Stimulated activated CD4-positive, alpha-beta T cell treated with anti-CD3 and anti-CD28 coated beads, Interleukin-15, amount 100 ng/mL, for 24 hours (primary cell): ENCODE data around the gene PSMB9.

Experiments
- DNase-seq: peaks from one replicate; pipeline ENCODE4 v3.0.0-alpha.2; 2020

PSMB9 gene

DNA sequence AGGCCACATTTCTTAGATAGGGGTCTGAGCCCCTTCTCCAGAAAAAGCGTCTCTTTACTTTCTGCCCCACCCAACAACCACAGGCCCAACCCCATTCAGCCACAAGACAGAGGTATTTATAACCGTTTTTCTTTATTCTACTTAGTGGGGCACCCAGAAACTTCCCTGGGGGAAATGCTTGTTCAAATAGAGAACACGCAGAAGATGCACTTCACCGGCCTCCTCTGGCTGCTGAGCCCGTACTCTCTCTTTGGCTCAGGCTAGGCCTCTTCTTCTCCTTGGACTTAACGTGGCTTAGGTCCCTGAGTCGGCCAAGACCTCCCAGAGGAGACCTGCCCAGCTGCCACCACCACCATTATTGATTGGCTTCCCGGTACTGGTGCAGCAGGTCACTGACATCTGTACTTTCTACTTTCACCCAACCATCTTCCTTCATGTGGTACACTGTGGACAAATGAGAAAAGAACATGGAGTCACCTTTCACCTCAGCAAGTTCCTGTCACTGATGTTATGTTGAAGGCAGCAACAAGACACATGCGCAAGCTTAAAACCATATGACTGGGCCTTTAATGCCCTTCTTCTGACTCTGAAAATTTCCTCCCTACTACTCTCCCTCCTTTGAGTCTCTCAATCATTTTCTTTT lies 13.3 kb upstream of the PSMB9 start:
- peak; percentile 65 for DNase-seq

DNA sequence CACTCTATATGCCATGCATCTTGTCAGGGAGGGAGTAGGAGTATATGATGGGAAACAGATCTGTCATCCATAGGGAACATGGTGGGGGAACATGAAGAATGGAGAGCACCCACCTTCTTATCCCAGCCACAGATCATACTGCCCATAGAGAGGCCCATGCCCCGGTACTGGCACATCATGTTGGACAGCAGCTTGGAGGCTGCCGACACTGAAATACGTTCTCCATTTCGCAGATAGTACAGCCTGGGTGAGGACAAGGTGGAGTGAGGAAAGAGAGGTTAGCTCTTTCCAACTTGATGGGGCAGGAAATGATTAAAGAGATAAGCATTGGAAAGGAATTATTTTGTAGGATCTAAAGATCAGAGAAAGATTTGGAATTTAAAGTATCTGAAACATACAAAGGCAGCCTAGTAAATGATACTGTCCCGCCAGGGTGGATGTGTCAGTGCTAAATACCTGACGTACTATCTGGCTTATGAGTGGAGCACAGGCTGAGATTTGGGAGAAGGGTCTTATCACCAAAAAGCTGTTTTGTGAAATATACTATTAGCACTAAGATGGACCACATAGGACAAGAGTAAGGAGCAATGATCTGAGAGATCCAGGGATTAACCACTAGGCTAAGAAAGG lies 11.9 kb upstream of the PSMB9 start:
- no peak for DNase-seq

DNA sequence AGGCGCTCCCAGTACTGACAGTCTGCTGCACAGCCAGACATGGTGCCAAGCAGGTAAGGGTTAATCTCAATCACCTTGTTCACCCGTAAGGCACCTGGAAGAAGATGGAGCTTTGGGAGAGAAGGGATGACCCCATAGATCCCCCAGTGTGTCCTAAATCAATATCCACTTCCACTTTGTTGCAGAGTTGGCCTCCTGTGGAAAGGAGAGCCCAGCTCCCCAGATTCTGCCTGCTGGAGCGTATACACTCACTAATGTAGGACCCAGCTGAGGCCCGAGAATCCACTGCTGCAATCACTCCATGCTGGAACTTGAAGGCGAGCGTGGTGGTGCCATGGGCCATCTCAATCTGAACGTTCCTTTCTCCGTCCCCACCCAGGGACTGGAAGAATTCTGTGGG lies 11.3 kb upstream of the PSMB9 start:
- DNase-seq, result no peak

DNA sequence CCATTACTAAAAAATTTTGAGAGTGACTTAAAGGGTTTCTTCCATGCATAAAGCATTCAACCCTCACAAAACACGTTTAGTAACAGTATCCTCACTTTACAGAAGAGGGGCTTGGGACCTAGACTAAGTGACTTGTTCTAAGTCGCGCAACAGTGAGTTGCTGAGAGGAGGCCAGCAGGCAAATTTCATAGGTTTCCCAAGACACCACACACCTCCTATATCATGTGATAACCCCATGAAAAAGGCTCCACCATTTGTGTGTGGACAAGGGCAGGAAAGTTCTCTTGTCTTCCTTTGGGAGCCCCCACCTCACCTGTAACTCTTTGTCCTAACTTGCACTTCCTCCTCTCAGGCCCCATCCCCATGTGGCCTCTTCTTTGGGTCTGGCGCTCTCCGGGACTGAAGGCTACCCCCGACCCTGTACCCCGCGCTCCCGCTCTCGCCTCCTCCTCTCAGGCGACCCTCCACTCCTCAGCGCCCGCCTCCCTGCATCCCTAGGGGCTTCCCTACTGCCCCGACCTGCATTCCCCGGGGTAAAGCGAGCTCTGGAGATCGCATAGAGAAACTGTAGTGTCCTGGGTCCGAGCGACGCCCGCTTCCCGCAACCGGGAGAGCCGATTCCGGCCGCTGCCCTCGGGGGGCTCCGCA lies 10.5 kb upstream of the PSMB9 start:
- no peak for DNase-seq

DNA sequence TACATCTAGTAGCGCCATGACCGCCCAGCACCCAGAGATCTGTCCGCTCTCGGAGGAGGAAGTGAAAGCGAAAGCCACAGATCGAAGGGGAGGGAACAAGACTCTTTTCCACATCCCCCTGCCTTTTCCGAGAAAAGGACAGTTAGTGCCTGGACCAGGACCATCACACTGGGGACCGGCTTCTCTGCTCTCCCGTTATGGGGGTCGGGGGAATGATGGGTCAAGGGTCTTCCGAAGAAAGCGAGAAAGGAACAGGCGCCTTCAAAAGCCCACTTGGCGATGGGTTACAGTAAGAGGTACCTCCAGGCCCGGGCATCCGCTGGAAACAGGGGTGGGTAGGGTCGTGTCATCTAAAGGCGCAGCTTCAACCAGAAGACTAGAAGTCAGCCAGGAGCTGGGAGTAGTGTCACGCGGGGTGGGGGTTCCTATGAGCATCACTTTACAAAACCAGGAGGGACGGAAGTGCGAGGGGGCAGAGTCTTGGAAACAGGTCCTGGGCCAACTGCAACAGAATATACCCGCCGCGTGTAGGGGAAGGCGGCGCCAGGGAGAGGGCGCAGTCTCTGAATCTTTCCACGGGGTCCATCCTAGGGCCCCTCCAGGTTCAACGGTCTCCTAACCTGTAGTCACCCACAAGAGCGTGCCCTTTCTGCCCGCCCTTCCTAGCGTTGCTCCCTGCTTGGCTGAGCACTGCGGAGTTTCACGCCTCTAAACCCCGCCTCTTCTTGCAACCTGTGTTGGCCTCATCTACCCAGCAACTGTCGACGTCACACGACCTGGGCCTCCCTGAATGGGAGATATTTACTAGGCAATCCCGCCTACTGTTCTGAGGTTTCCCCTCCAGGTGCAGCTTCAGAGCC lies 9.8 kb upstream of the PSMB9 start, which contains the start of gene PSMB8:
Gene PSMB8 (minus strand): TSS at position 69 of the 860 bp plus-strand sequence. CDS start 51 bp downstream, at position 18.
- DNase-seq, result peak; percentile 99

DNA sequence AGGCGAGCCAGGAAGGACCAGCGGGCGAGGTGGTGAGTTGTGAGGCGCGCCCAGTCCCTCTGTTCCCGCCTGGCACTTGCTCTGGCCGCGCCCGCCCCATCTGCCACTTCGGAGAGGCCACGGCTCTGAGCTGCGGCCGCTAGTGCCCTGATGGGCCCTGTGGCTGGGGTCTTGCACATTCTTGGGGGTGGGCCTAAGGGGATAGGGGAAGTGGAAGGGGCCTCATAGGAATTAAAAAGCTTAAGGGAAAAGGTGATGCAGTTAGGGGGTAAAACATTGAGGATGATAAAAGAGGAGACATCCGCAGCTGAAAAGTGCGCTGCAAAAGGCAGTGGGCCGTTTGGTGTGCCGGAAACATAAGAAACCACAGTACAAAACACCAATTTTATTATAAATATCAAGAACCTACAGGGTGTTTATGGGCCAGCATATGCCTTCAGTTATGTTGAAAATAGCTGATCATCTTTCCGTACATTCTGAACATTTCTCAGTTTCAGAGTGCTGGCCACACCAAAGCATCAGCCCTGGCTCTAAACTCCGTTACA lies 9.1 kb upstream of the PSMB9 start:
- no peak for DNase-seq

DNA sequence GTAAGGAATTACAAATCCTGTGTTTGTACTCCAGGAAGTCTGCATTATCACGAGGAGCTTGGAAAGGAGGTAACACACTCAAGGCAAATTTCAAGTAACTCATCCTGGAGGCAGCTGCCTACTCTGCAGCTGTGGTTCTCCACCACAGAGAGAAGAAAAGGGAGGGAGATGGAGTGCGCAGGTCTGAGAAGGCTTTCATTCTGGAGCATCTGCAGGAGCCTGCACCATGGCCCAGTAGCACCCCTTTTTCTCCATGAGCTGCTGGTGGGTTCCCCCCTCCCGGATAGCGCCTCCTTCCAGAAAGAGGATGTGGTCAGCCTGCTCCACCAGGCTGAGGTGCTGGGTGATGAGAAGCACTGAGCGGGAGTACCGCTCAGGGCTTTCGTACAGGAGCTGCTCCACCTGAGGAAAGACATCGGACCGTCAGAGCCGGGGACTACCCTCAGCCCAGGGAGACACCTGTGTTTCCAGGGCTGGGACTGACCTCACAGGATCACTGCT lies 8.6 kb upstream of the PSMB9 start:
- peak; percentile 69 for DNase-seq

DNA sequence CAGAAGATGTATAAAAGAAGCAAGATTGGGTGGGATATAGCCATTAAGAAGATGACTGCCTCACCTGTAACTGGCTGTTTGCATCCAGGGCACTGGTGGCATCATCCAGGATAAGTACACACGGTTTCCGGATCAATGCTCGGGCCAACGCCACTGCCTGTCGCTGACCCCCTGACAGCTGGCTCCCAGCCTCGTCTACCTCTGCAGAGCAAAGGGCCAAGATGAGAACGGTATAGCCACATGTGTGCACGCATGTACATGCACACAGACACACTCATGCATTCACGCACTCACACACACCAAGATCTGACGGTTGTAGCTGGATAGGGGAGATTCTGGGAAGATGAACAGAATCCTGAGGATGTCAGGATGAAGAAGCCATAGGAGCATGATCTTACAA lies 7.0 kb upstream of the PSMB9 start:
- no peak for DNase-seq

DNA sequence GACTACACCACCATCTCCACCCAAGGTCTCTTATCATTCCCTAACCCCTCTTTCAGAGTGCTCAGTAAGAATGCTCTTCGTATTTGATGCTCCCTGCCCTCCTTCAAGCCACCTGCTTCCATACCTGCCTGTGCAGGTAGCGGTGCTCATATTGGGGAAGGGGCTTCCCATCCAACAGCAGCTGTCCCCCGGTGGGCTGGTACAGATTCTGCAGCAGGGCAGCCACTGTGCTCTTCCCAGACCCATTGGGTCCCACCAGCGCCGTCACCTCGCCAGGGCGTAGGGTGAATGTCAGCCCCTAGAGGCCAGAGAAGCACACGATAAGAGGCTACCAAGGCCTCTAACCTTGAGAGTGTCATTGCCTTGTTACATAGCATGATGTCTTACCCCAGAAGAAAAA lies 6.2 kb upstream of the PSMB9 start:
- DNase-seq, result no peak

DNA sequence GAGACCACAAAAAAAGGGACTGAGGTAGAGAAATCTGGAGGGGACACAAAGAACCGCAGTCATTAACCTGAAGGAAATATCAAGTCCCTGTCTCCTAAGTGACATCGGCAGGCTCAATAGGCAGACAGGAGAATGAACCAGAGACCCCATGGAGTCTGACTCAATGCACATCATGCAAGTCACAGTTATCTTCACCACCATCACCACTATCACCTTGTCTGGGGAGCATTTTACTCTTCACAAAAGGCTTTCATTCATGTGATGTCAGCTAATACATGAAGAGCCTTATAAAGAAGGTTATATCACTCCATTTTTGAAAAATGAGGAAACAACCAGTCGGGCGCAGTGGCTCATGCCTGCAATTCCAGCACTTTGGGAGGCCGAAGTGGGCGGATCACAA lies 4.9 kb upstream of the PSMB9 start:
- no peak for DNase-seq

DNA sequence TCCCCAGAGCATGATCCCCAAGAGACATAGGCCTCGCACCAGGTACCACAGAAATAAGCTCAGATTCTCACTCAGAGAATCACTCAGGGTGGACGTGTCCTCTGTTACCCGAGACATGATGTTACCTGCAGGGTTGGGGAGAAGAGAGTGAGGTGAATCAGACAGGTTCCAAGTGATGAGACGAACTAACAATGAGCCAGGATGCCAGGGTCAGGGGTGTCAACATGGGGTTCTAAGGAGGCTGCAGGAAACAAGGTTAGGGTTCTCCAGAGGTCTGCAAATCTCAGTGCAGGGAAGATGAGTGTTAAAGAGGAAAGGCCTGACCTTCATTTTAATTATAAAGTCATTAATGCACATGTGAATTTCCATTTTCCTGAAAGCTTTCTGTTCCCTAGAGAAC lies 3.0 kb upstream of the PSMB9 start:
- no peak for DNase-seq

DNA sequence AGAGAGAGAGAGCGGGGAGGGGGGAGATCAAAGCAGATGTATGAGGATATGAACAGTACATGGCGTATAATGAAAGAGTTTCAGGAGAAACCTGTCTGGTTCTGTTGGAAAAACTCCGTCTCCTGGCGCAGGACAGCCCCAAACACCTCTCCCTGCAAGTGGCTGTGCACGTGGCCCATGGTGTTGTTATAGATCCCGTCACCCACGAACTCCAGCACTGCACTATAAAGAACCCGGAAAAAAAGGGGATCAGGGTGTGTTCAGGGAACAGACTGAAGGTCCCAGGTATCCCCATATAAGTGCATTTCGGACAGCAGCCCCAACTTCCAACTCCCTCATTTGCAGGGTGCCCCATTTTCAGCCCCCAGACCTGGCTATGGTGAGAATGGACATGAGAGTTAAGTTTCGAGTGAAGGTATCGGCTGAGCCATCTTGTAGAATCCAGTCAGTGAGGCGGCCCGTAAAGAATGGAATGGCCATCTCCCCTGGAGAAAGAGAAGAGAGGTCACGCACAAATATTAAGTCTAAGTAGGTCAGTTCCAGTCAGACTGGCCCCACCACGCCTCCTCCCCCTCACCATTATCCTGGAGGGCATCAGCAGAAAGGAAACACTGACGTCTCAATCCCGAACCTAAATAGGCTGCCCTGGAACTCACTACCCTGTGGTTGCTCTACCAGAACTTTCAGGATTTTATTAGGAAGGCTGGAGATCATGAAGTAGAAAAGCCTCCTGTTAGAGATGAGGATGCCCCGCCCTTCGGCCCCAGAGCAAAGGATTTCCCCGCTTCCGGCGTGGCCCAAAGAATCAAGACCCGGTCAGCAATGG lies 1.8 kb upstream of the PSMB9 start:
- peak; percentile 59 for DNase-seq

DNA sequence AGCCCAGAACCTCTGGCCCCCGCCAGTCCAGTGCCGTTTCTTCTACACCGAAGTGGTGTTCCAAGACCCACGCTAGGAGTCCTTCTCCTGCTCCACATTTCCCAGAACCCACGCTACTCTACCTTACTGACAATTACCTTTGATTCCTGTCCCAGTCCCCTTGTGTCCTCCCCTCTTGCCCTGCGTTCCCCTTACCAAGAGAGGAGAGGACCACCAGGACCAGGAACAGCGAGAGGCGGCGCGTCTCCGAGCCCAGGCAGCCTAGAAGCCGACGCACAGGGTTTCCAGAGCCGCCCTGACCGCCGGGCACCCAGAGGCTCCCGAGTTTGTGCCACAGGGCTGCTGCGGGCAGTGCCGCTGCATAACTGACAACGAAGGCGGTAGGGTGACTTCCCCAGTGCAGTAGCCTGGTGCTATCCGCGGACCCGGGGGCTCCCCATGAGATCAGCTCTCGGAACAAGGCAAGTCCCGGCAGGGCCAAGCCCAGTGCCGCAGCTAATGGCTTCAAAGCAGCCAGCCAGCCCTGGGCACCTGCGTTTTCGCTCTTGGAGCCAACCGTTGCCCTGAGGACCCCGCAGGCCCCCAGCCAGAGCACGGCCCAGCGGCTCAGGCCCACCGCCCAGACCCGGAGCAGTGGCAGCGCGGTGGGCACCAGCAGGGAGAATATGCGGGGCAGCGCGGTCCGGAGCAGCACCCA lies 1.0 kb upstream of the PSMB9 start:
- peak; percentile 57 for DNase-seq

DNA sequence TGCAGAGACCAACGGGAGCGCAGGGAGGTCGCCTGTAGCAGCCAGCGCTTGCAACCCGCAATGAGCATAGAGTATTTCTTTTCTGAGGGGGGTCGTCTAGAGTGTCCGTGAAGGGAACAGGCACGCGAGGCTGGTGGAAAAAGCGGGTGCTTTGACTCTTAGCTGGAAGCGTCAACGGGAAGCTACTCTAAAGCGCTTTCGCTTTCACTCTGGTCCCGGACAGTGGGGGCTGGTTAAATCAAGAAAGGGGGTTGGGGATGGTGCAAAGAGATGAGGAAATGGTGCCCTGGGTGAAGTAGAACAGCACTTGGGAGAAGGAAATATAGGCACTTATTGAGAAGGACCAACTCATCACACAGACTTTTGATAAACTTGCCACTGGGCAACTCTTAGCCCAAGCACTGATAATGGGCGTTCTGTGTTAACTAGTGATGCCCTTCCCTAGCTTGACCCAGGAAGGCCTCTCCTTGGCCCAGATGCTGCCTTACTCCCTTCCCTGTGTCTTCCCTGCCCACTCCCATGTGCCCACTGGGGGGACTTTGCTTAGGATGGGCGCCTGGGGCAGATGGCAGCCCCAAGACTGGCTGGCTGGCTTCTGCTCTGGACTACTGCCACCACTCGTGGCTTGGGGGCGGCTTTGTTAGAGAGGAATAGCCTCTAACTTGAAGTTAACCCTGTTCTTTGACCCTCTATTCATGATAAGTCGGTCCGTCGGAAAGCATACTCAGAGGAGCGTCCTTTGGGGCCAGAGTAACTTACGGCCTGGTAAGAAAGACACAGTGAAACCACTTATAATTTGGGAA lies 585 bp downstream of the PSMB9 start:
- peak; percentile 73 for DNase-seq

DNA sequence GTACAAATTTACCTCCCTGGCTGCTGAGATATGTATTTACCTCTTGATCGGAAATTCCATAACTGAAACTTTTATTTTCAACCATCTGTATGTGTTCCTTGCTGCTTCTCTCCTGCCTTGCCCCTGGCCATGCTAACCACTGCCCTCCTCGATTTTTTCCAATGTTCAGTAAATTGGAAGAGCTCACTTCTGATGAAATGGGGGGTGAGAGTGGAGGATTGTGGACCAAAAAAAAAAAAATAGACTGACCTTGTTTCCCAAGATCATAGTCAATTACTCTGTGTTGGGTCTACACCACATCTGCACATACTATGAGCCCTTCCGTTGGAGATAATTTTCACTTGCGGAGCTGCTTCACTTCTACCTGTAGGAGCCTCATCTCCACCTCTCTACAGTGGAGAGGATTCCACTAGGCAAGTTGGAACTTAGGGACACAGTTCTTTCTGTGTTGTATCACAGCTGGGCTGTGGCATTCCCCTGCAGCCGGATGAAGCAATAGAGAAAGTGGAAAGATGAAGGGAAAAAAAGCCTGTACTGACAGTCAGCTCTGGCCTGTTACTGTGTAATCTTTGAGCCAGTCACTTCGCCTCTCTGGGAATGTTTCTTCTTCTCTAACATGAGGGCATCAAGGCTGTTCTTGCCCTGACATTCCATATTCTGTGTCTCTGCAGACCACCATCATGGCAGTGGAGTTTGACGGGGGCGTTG lies 1.6 kb downstream of the PSMB9 start:
- no peak for DNase-seq

DNA sequence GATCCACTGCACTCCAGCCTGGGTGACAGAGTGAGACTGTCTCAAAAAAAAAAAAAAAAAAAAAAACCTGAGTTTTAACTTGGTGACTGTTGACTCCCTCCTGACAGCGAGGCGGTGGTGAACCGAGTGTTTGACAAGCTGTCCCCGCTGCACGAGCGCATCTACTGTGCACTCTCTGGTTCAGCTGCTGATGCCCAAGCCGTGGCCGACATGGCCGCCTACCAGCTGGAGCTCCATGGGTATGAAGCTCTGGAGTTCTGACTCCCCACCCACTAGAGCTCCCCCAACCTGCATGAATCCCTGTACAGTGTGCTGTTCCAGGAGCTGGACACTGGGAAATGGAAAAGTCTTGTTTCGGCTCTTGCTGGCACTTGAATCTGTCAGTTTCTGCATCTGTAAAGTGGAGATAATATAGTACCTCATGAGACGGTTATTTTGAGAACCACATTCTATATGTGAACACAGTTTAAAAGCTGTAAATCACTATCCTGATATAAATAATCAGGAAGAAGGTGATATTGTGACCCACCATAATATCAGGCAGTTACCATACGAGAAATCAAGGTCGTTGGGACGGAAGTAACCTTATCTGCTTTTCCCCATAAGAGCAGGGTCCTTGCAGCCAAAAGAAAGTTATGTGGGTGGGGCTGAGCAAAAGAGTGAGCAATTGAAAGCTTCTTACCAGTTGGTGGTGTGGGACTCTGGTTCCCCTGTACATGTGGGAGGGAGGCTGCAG lies 3.3 kb downstream of the PSMB9 start:
- no peak for DNase-seq

DNA sequence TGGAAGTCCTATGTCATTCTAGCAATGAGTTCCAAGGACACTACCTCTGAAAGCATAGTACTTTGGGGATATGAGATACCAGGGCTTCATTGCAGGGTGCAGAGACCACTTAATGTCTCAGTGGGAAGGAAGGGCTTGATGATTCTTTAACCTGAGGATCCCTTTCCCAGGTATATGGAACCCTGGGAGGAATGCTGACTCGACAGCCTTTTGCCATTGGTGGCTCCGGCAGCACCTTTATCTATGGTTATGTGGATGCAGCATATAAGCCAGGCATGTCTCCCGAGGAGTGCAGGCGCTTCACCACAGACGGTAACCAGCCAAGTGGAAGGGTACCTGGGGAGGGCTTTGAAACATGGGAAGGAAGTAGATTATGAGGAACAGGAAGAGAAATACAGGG lies 4.2 kb downstream of the PSMB9 start:
- DNase-seq, result no peak

DNA sequence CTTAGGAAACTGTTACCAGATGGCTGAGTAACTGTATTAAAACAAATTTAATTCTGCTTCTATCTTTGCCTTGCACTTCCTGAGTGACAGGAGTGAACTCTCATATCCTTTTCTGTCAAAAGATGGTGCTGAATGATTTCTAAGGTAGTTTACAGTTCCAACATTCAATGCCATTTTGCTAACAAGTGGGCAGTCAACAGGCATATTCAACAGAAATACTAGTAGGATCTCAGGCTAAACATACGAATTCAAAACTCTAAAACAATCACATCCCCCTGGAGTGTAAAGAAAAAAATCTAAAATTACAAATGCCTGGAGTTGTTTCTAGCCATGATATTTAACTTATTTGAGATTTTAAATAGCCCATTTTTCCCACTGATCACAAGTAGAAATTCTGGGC lies 6.7 kb downstream of the PSMB9 start:
- DNase-seq, result no peak

DNA sequence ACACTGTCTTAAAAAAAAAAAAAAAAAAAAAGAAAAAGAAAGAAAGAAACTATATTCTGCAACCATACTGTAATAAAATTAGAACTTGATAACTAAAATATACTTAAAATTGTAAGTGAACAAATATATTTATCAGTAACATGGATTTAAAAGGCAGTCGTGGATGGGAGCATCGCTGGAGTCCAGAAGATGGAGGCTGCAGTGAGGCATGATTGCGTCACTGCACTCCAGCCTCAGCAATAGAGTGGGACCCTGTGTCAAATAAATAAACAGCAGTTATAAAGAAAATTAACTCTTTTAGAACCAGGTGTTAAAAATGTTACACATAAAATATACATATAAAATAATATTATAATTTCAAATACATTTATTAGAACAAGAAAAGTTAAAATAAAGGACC lies 8.7 kb downstream of the PSMB9 start:
- no peak for DNase-seq
